HG03342 (cell line): ENCODE results near the gene NPAS3.

Experiments
- ATAC-seq: cut with Tn5 transposase; IDR thresholded peaks from one replicate; pipeline ENCODE4 v1.9.1; 2021; ENCODE audit warnings: mild to moderate bottlenecking, moderate library complexity; ENCODE audit not compliant: unreplicated experiment

The NPAS3 gene

GRCh38 chr14:33567023-33567728 lies 628.5 kb downstream of the NPAS3 start:
- ATAC-seq: no peak

GRCh38 chr14:33567731-33568130 lies 629.1 kb downstream of the NPAS3 start:
- ATAC-seq: no peak

DNA sequence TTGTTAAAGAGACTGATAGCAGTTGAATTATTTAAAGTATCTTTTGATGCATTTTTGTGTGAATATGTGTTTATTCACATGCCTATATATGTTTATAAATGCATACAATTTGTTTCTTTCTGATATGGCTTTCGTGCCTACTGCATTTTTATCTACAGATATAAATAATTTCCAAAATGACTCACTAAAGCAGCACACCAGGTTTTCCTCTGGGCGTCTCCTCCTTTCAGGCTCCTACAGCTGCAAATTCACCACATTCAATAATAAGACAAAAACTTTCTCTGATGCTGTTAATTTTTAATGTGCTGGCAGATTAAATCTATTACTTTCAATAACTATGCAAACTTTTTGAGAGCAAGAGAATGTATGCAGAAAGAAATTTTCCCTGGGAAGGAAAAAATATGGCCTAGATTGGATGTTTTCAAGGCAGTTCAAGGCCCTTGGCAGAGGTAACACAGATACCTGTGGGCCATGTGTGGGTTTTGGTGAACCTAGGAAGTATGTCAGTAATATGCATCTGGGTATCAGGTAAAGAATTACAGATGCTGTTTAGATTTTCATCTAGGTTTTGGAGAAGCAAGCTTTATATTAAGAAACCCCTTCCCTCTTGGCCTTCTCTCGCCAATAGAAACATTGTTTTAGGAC lies 630.4 kb downstream of the NPAS3 start:
- no peak for ATAC-seq

DNA sequence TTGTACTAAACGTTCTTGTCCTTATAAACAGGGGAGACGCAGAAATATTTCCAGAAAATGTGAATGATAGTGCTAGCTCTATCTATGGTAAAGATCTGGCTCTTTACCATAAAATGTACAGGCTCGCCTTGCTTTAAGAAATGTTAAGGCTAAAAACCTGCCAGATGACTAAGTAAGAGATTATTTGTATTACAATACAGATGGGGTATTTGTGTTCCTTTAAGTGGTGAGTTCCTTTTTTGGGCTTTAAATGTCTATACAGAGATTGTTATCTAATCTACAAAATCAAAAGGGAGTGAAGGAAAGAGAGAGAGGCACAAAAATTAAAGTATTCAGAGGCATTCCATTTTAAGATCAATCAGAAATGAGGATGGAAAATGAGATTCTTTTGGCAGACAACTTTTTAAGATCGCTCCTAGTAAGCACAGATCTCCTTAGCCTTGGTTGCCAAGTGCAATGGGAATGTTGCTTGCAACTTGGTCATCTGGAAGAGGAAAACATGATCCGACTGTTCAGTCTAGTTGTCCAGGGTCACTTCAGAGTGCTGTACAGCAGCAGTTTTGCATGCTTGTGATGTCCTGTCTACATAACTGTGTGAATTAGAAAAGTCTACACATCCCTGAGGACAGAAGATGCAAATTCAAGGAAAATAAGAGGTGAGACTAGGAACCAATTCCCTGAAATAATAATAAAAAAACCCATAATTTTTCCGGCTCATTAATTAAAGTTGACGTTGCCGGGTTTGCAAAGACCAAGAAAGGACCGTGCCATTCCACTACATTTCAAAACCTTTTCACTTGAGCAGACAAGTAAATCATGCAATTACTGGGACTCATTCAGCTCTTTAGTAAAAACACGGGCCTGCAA lies 631.4 kb downstream of the NPAS3 start:
- ATAC-seq: no peak

DNA sequence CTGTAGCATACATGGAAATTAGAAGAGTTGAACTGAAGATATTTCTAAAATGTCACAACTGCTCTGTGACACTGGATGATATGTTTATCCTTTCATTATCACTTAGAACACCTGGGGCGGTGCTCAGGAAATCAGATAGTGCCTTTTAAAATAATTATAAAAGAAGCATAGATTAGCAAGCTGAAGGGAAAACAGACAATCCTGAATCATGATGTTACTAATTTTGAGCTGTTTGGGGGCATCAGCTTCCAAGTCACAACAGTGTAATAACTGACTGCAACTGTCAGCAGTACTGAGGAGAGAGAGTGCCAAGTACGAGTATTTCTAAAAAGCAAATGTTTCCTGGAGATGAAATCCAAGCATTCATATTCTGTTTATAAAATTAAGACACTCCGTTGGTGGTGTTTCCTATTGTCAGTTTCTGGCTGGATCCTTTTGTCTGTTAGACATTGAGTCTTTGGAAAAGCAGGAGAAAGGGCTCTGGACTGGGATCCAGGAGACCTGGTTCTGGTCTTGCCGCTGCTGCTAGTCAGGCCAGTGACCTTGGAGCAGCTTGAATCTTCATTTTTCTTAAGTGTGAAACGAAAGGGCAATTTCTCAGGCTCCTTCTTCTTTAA lies 632.1 kb downstream of the NPAS3 start:
- ATAC-seq: no peak

- no peak for ATAC-seq
These were observed 634.7 kb downstream of the NPAS3 start for GRCh38 chr14:33573301-33573880.

DNA sequence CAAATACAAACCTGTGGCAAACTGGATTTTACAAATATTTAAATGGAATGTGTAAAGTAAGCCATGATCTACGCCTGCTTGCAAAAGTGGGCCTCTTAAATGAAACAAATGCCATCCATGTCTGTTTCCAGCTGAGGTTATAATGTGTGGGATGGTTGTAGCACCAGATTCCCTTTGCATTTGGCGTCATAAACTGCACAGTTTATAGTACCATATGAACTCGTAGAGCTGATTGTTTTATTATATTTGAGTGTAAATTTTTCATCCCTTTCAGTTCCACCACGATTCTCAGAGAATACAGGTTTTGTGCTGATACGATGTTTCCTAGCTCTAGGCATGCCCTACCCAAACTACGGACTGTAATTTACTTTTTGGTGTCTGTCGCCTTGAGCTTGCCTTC lies 637.3 kb downstream of the NPAS3 start:
- no peak for ATAC-seq

GRCh38 chr14:33578461-33579216 lies 640.0 kb downstream of the NPAS3 start:
- no peak for ATAC-seq

DNA sequence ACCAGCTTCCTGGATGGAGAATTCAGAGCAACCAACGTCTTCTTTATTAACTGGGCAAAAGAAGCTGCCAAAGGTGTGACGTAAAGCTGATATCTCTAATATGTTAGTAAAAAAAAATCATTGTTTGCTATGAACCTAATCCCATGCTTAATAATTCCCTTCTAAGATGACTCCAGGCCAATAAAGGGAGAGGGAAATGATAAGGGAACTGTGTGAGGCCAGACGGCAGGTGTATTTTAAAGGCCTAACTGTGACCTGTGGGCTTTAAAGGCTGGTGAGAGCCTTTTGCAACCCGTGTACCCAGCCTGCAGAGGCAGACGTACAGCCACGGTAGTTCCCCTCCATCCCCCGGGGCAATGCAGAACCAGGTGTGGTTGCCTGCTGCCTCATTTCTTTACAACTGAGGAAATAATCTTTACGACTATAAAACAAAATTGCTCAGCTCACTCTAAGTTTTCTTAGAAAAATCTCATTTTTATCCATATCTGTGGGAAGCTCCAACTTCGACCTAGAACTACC lies 641.6 kb downstream of the NPAS3 start:
- no peak for ATAC-seq

DNA sequence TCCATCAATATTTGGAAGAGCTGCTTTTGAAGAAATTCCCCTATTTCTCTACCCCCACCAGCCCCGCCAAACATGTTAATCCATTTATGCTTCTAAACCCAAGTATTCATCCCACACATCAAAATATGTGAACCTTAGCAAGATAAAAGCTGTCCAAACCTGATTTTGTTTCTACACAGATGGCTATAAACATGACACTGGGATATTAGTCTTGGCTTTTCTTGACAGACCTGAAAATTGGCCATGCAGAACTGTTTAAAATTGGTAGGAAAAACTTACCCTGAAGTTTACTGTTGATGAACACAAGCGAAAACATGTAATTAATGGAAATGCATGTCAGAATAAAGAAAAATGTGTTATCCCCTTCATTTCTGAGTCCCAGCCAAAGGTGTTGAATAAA lies 642.2 kb downstream of the NPAS3 start:
- no peak for ATAC-seq

- no peak for ATAC-seq
These were observed 646.0 kb downstream of the NPAS3 start for GRCh38 chr14:33584697-33585096.

GRCh38 chr14:33586806-33587205 lies 648.1 kb downstream of the NPAS3 start:
- ATAC-seq: no peak

DNA sequence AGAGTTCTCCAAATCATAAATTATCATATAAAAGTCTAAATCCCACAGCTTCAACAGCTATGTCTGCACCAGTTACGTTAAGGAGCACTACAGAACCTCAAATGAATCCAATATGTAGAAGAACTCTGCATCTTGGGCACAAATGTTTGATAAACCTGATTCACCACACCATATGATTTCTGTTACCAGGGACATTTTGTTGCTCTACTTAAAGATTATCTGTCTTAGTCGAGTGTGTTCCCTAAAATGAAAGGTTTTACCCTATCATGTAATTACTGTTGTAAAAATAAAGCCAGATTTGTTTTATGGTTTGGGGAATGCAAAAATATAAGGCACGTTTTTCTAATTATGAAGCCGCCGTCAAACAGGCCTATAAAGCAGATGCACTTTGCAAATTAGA lies 649.1 kb downstream of the NPAS3 start:
- no peak for ATAC-seq

- ATAC-seq: no peak
These were observed 650.1 kb downstream of the NPAS3 start for GRCh38 chr14:33588771-33589170.

GRCh38 chr14:33589334-33589733 lies 650.7 kb downstream of the NPAS3 start:
- no peak for ATAC-seq

GRCh38 chr14:33590891-33591630 lies 652.4 kb downstream of the NPAS3 start:
- ATAC-seq: no peak

- no peak for ATAC-seq
These were observed 653.6 kb downstream of the NPAS3 start for GRCh38 chr14:33592297-33592696.

GRCh38 chr14:33596211-33597080 lies 657.8 kb downstream of the NPAS3 start:
- no peak for ATAC-seq
